ENCODE measurements around the gene KRT33B.

Gene KRT33B

DNA sequence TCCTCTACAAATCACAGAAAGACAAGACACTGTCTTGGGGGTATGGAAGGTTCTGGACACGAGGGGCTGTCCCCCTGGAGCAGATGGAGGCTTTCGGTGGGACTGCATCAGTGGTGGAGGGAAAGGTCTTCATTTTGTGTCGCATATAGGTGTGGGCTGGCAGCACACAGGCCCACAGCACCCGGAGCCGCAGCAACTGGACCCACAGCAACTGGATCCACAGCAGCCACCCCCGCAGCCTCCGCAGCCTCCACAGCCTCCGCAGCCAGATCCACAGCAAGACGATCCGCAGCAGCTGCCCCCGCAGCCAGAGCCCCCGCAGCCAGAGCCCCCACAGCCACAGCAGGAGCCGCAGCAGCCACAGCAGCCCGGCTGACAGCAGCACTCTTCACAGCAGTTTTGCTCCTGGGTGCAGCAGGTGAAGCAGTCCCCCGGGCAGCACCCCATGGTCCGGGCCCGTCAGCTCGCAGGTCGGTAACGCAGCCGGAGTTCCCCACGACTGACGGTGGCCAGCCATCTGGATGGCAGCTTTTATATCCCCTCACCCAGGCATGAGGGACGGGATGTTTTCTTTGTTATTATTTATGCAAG lies 54.3 kb downstream of the KRT33B start, which contains the start of gene KRTAP17-1:
TSS of gene KRTAP17-1 (minus strand) at position 507 of the 591 bp plus-strand sequence. CDS start at position 447, 60 bp downstream.
- ATAC-seq, result no peak
- no peak for TF ChIP-seq ZFP30 (CRISPR knock-in tag; IDR thresholded peaks at IDR 0.05)
- no peak for TF ChIP-seq ZFP3 (CRISPR knock-in tag; IDR thresholded peaks at IDR 0.05)
- no peak for TF ChIP-seq ZC3H10 (CRISPR knock-in tag; IDR thresholded peaks at IDR 0.05)
- no peak for TF ChIP-seq ZNF8 (CRISPR knock-in tag; IDR thresholded peaks at IDR 0.05)
- TF ChIP-seq GLIS3 (CRISPR knock-in tag; IDR thresholded peaks at IDR 0.05), result no peak
- TF ChIP-seq BACH2 (CRISPR knock-in tag; IDR thresholded peaks at IDR 0.05; ENCODE audit: borderline replicate concordance), result no peak
- no peak for TF ChIP-seq CSDC2 (CRISPR knock-in tag; IDR thresholded peaks at IDR 0.05)
- TF ChIP-seq TCF4 (CRISPR knock-in tag; IDR thresholded peaks at IDR 0.05; ENCODE audit: borderline replicate concordance), result no peak
- TF ChIP-seq ZNF565 (CRISPR knock-in tag; conservative IDR thresholded peaks at IDR 0.05; ENCODE audit: low read depth), result no peak
- no peak for TF ChIP-seq PPARA (CRISPR knock-in tag; IDR thresholded peaks at IDR 0.05; ENCODE audit: borderline replicate concordance)
- TF ChIP-seq, protein P1, sequence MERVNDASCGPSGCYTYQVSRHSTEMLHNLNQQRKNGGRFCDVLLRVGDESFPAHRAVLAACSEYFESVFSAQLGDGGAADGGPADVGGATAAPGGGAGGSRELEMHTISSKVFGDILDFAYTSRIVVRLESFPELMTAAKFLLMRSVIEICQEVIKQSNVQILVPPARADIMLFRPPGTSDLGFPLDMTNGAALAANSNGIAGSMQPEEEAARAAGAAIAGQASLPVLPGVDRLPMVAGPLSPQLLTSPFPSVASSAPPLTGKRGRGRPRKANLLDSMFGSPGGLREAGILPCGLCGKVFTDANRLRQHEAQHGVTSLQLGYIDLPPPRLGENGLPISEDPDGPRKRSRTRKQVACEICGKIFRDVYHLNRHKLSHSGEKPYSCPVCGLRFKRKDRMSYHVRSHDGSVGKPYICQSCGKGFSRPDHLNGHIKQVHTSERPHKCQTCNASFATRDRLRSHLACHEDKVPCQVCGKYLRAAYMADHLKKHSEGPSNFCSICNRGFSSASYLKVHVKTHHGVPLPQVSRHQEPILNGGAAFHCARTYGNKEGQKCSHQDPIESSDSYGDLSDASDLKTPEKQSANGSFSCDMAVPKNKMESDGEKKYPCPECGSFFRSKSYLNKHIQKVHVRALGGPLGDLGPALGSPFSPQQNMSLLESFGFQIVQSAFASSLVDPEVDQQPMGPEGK (CRISPR knock-in tag; IDR thresholded peaks at IDR 0.05; ENCODE audit: borderline replicate concordance), result no peak
- no peak for TF ChIP-seq SNAI2 (CRISPR knock-in tag; IDR thresholded peaks at IDR 0.05)
- TF ChIP-seq, protein P2, sequence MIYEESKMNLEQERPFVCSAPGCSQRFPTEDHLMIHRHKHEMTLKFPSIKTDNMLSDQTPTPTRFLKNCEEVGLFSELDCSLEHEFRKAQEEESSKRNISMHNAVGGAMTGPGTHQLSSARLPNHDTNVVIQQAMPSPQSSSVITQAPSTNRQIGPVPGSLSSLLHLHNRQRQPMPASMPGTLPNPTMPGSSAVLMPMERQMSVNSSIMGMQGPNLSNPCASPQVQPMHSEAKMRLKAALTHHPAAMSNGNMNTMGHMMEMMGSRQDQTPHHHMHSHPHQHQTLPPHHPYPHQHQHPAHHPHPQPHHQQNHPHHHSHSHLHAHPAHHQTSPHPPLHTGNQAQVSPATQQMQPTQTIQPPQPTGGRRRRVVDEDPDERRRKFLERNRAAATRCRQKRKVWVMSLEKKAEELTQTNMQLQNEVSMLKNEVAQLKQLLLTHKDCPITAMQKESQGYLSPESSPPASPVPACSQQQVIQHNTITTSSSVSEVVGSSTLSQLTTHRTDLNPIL (CRISPR knock-in tag; IDR thresholded peaks at IDR 0.05; ENCODE audit: low read depth), result no peak
- no peak for TF ChIP-seq RARB (CRISPR knock-in tag; IDR thresholded peaks at IDR 0.05)

Measured in SK-N-SH treated with all-trans-retinoic acid at 6 μM for 48 hours (cell line).